GM20431 (cell line): Measurements from ENCODE around the gene ATP9B.

Source experiments
- in situ Hi-C: fragments of 300-500 bp; cut with MseI, MboI; formaldehyde crosslinking; loops from one replicate; pipeline ENCODE4 v1.15.0; 2020; ENCODE audit warnings: low sequenced_read_pairs; ENCODE audit not compliant: unreplicated experiment

The ATP9B gene

DNA sequence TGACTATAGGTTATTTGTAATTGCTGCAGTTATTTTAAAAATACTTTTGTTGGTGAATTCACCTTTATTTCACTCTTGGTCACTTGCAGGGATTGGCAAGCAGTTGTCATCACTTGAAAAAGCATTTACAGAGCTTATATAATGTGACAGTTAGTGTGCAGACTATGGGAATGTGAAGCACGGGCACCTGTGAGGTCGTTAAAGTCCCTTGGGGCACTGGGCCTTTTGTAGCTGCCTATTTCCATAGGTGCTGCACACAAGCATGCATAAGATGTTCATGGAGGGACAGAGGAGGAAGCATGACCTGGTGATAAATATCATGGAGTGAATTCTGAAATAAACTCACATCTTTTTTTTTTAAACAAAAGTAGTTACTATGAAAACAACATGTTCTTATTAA, 124.6 kb downstream of the ATP9B start:
- in situ Hi-C loops = no loop called here

GRCh38 chr18:79195716-79196683, 126.8 kb downstream of the ATP9B start:
- in situ Hi-C loops = no loop called here

DNA sequence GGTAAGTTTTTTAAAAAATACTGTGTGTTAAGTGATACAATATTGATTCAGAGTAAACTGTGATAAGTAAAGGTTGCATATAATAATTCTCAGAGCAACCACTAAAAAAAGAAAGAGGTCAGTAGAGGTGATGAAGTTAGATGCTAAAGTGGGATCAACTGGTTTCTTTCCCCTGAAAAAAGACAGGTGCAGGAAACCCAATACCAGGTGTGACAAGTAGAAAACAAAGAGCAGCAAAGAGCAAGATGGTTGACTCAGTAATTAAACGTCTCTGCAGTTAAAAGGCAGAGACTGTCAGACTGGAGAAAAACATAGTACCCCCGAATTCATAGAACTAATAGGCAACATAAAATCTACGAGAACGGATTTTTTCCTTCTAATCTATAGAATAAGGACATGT, 128.3 kb downstream of the ATP9B start:
- in situ Hi-C loops = no loop called here

DNA sequence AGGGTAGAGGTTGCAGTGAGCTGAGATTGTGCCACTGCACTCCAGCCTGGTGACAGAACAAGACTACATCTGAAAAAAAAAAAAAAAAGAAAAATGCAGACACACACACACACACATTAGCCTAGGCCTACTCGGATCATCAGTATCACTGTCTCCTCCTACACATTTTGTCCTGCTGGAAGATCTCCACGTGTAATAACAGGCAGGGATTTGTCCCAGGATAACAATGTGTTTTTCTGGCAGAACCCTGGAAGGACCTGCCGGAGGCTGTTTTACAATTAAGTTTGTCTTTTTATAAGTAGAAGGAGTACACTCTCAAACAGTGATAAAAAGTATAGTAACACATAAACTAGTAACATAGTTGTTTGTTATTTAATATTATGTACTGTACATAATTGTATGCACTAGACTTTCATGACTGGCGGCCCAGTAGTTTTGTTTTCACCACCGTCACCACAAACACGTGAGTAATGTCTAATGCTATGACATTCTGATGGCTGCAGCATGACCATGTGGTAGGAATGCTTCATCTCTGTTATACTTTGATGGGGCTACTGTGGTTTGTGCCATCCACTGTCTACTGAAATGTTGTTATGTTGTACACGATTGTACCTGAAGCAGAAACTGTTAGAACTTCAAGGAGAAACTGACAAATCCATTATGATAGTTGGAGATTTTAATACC, 130.6 kb downstream of the ATP9B start:
- in situ Hi-C loops = no loop called here

GRCh38 chr18:79200546-79201268, 131.5 kb downstream of the ATP9B start:
- in situ Hi-C loops = no loop called here

DNA sequence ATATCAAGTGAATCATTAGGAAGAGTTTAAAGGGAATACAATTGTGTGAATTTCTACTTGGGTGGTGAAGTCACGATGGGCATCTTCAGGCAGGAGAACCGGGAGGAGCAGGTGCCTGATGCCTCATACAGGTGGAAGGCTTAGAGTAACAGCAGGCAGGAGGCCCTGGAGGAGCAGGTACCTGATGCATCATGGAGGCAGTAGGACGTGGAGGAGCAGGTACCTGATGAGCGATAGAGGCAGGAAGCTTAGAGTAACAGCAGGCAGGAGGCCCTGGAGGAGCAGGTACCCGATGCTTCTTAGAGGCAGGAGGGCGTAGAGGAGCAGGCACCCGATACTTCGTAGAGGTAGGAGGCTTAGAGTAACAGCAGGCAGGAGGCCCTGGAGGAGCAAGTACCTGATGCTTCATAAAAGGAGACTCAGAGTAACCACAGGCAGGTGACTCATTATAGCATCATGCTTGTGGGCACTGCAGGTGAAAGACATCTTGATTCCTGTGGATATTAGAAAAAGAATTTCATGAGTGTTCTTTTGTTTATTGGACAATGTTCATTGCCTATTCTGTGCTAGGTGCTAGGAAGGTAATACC, 133.9 kb downstream of the ATP9B start:
- in situ Hi-C loops = no loop called here

GRCh38 chr18:79204889-79205807, 136.0 kb downstream of the ATP9B start:
- in situ Hi-C loops = no loop called here

GRCh38 chr18:79206444-79206843, 137.2 kb downstream of the ATP9B start:
- in situ Hi-C loops = no loop called here

DNA sequence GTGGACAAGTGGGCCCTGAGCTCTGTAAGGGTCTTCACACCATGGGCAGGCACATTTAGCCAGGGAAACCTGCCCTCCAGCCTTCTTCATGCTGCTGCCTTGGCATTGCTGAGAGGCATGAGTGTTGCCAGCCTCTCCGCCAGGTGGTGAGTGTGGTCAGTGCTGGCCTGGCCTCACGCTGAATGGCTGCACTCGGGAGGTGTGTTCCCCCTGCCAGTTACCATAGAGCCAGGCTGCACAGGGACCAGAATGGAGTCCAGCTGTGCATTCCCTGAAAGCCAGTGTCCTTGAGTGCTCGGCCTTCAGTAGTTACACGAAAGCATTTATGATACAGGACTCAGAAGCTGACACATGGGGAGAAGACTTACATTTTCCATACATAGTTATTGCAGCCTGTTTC, 139.7 kb downstream of the ATP9B start:
- in situ Hi-C loops = no loop called here

GRCh38 chr18:79210002-79210910, 141.1 kb downstream of the ATP9B start:
- in situ Hi-C loops = no loop called here

GRCh38 chr18:79211844-79212243, 142.7 kb downstream of the ATP9B start:
- in situ Hi-C loops = no loop called here

DNA sequence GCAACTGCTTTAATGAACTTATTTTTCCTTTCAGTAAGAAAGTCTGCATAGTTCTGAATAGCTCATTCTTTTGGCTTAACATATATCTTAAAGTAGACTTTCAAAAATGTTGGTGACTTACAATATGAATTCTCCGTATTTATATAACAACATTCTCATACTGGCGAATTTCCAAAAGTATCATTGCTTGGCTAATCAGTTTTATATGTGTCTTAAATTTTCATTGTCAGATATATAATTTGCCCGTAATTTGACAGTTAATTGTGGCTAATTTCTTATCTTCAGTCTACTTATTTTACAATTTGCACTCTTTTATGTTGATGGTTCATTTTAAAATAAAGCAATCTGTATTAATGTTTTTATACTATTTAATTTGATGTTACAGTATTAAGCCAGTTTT, 144.9 kb downstream of the ATP9B start:
- in situ Hi-C loops = no loop called here

DNA sequence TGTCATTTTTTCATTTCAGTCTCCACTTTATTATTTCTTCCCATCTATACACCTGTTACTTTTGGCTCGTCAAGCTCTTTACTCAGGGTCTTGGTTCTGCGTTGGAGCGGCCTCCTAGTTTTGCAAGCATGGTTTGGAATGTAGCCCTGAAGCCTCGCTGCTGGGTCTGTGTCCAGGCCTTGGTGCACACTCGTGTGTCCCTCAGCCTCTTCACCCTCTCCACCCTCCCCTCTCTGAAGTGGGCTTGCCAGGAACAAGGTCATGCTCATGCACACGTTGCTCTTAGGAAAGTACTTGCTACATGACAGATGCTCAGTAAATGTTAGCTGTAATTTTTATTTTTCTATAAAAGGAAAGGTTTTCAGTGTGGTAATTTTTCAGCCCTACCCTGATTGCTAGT, 147.0 kb downstream of the ATP9B start:
- in situ Hi-C loops = no loop called here

- in situ Hi-C loops = no loop called here
Measured at GRCh38 chr18:79217979-79218604, 148.9 kb downstream of the ATP9B start.

GRCh38 chr18:79218605-79219190, 149.5 kb downstream of the ATP9B start:
- in situ Hi-C loops = no loop called here

GRCh38 chr18:79221136-79221535, 151.9 kb downstream of the ATP9B start:
- in situ Hi-C loops = no loop called here

GRCh38 chr18:79222790-79223189, 153.6 kb downstream of the ATP9B start:
- in situ Hi-C loops = no loop called here

- in situ Hi-C loops = no loop called here
Measured at GRCh38 chr18:79223431-79223830, 154.2 kb downstream of the ATP9B start.
